GM18505 (cell line): ENCODE data around the gene MYO10.
A peak's percentile ranks its signal among the peaks of the same experiment; 100 is the strongest.

Source experiments
- ATAC-seq: cut with Tn5 transposase; IDR thresholded peaks from one replicate; pipeline ENCODE4 v1.9.1; 2021; ENCODE audit not compliant: unreplicated experiment
- POLR2A ChIP-seq: IDR thresholded peaks from 4 replicates; pipeline ENCODE4 v1.6.1; 2011; ENCODE audit warnings: borderline replicate concordance; ENCODE audit not compliant: insufficient read depth, insufficient read length; ENCODE audit errors: extremely low read depth

Gene MYO10

DNA sequence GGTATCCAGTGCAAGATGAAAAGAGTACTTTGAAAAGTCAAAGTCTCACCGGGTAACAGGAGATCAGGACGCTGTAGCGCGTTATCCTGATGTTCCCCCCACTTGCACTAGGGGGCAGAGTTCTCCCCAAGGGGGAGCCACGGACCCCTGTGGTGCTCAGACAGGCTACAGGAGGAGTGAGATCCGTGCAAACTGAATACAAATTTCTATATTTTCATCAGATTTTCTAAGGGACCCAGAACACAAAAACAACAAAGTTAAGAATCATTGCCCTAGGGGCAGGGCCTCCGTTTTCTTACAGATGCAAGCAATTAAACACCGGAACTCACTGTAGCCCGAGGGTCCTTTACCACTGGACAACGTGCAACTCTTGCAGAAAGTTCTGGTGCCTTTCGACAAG lies 2.0 kb downstream of the MYO10 start:
- no peak for TF ChIP-seq POLR2A
- peak; percentile 60 for ATAC-seq

DNA sequence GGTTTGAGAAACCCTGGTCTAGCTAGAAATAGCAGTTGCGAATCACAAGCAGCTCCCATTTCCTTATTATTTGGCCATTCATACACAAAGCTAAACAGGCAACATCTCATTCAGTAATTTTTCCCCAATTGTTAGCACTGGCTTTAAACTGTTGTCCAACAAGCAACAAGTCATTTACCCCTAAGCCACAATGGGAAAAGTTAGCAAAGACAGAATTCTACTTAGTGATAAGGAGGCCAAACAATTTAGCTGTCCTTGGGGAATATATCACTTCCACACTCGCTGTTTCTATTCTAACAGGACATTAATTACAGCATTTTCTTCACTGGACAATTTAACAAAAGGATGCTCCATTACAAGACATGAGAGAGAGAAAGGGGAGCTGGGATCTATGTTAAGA lies 2.8 kb downstream of the MYO10 start:
- no peak for ATAC-seq

DNA sequence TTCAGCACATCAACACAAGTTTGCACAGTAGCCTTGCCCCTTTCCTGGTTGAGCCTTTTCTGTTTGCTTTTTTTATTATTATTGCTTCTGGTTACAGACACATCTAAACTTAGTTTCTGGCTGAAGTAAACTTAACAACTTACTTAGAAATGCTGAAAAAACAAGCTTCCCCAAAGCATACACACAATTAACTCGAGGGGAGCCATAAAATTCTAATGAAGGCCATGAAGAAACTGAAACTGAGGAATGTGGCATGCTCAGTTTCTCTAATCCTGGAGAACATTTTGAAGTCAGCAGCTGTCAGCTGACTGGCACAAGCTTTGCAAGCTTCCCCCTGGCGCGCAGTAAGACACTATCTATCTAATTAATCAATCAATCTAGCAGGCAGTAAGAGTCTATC lies 3.7 kb downstream of the MYO10 start:
- no peak for TF ChIP-seq POLR2A
- ATAC-seq, result no peak

More for the DNA sequence above, 2.8 kb downstream of the MYO10 start:
- TF ChIP-seq POLR2A, result no peak

DNA sequence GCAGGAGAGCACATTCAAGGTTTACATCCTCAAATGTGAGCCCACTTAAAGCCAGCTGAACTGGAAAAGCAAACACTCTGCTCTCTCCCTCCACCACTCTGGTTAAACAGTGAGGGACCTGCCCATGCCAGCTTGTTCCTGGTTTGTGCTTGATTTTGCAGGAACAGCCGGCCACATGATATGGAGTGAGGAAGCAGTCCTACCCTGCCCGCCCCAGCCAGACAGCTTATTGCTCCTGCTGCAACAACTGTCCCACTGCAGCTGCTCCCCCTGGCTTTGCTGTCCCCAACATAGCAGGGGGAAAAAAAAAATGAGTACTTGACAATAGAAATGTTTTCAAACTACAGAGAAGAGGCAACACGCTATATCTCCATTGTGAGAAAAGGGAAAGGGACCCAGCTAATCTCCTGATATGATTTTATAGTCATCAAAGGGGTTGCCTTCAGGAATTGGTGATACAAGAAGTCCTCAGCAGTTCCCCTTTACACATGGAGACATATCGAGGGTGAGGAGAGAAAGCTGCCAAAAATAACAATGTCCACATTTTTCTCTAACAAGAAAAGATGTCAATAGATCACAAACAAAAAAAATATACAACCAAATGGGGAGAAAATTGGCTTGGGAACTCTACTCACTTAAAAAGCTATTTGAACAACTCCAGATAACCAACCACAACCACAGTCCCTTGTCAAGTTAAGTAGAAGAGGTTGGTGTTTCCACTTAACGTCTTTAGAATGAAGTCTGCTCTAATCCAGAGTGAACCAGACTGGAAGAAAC lies 4.6 kb downstream of the MYO10 start:
- TF ChIP-seq POLR2A, result no peak
- no peak for ATAC-seq

DNA sequence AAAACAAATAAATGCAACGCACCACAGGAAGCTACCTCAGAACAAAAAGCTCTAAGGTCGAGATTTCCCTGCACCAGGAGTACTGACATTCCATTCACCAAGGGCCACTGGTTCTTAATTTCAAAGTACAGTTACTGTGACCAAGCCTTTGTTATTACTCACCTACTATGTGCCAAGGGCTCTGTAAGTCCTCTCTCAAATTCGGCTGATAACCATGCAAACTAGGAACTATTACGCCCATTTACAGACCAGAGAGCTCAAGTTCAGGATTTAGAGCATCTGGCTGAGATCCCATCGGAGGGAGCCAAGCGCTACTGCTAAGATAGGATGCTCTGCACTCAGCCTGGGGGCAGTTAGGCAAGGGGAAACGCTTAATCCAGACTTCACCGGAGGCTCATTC lies 5.6 kb downstream of the MYO10 start:
- TF ChIP-seq POLR2A, result no peak
- ATAC-seq, result no peak

DNA sequence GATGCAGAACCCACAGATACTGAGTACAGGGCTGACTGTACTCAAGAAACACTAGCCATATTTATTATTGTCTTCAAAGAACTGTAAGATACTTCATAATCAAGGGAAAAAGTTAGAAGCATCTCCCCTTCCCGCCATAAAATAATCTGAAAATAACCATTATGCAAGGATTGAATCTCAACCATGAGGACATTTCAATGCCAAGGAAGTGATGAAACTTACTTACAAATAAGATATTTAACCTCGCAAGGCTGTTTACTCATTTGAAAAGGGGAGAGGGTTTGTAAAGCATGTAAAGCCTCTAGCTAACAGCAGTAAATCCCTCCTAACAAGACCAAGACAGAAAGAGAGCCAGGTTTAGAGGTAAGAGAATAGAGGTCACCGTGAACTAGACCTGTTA lies 6.3 kb downstream of the MYO10 start:
- no peak for TF ChIP-seq POLR2A
- no peak for ATAC-seq

DNA sequence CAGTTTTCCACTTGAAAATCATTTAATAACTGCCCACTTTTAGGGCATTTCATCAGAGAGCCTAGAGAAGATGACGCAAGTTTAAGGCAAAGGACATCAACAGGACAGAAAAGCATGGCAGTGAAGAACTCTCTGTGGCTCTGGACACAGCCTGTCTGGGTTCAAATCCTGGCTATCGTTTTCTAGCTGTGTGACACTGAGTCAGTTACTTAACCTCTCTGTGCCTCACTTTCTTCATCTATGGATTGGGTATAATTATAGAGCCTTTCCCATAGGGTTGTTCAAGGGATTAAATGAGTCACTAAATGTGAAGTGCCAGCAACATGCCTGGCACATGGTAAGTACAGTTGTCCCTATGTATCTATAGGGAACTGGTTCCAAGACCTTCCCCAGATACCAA lies 6.7 kb downstream of the MYO10 start:
- no peak for ATAC-seq
- TF ChIP-seq POLR2A, result no peak

DNA sequence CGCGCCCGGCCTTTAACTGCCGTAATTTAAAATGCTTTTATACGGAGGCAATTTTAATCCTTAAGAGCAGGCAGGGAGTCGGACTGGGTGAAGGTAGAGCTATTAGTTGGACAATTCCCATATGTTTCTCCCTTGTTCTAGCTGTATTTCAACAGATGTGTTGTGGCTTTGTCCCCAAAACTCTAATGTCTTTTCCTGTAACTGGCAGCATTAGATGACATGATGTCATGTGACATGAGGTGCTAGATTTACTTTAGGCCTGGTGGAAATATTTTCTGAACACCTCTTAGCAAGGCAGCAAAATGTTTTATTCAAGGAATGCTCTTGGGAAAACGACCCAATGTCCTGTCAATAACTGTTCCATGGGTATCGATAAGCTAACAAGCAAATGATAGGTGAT lies 8.5 kb downstream of the MYO10 start:
- no peak for TF ChIP-seq POLR2A
- ATAC-seq, result no peak

DNA sequence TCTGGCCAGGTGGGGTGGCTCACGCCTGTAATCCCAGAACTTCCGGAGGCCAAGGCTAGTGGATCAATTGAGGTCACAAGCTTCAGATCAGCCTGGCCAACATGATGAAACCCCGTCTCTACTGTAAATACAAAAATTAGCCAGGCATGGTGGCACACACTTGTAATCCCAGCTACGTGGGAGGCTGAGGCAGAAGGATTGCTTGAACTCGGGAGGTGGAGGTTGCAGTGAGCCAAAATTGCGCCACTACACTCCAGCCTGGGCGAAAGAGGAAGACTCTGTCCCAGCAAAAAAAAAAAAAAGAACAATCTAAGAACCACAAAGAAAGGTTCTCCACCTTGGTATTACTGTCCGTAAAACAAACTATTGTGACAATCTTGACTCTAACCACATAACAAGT lies 9.7 kb downstream of the MYO10 start:
- TF ChIP-seq POLR2A, result no peak

DNA sequence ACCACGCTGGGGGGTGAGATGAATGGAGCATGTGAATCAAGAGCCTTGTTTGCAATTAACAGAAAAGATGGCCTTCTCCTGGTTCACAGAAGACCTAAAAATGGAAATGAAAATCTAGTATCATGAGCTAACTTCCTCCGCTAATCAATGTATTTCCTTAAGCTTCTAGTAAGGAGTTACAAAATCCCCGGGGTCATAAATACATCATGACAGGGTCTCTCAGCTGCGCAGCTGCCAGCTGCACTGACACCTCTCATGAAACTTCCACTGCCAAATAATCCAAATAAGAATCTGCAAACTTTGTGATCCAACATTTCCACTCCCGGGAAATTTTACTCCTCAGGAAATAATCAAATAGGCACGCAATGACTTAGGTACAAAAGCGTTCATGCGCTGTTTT lies 11.9 kb downstream of the MYO10 start:
- TF ChIP-seq POLR2A, result no peak
- ATAC-seq, result no peak

More for the DNA sequence above, 9.7 kb downstream of the MYO10 start:
- no peak for ATAC-seq

DNA sequence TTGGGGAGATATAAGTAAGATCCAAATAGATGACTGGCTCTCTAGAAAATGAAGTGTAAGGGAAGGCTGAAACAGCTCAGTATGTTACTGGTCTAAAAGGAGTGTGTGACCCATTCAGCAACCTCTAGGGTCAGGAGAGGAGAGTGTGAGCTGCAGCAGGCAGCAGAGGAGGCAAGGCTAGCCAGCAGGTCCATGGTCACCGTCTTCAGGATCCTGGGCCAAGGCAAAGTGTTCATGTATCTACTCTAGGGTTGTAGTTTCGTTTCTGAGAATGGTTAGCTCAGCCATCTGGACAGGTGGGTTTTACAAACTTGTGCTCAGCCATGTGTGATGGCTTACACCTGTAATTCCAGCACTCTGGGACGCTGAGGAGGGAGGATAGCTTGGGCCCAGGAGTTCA lies 13.7 kb downstream of the MYO10 start:
- no peak for TF ChIP-seq POLR2A
- no peak for ATAC-seq

DNA sequence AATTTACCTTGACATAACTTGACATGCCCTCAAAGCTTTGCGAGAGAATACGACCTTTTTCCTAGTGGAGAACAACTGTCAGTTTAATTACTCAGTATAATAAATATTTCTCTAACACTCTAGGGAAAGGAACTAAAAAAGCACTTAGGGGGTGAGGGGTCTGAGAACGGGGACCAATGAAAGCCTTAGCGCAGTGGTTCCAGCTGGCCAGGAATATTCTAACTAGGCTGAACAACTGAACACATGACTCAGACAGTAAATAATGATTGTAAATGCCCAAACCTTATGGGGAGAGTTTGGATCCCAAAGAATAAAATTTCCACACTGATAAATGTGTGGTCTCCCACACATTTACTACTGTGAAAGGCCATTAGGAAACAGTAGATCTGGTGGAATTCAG lies 14.9 kb downstream of the MYO10 start:
- no peak for ATAC-seq
- TF ChIP-seq POLR2A, result no peak

DNA sequence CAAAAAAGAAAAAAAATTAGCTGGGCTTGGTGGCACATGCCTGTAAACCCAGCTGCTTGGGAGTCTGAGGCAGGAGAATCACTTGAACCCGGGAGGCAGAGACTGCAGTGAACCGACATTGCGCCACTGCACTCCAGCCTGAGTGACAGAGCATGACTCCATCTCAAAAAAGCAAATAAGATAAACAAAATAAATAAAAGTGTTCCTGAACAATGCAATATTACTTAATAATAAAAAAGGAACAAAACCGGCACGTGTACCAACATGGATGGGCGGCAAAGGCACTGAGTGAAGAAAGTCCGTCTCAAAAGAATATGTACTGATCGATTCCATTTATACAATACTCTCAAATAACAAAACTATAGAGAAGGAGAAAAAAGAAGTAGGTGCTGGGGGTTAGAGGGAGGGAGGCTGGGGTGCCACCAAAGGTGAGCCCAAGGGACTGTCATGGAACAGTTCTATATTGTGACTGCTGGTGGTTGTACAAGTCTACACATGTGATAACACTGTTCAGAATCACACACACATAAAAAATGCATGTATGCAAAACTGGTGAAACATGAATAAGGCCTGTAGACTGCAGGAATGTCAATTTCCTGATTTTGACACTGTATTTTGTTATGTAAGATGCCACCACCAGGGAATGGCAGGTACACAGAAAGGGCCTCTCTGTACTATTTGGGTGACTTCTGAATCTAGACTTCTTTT lies 15.8 kb downstream of the MYO10 start:
- TF ChIP-seq POLR2A, result no peak
- ATAC-seq, result no peak

DNA sequence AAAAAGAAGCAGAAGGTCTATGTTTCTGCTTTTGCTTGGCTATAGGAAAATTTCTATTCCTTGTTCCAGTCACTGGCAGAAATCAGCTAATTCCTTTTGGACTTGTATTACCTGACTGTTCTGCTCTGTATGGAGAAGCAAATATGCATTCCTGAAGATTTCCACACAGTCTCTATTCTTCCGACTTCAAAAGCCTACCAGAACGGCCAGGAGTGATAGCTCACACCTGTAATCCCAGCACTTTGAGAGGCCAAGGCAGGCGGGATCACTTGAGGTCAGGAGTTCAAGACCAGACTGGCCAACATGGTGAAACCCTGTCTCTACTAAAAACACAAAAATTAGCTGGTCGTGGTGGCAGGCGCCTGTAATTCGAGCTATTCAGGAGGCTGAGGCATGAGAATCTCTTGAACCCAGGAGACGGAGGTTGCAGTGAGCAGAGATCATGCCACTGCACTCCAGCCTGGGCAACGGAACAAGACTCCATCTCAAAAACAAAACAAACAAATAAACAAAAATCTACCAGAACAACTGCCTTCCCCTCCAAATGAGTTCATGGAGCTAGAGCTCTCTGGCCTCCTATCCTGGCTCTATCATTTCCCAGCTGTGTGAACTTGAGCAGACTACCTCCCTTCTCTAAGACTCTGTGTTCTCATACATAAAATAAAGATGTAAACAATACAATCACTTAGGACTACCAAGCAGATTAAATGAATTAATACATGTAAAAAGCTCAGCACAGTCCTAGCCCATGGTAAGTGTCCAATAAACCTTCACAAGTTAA lies 17.0 kb downstream of the MYO10 start:
- ATAC-seq, result no peak
- no peak for TF ChIP-seq POLR2A

DNA sequence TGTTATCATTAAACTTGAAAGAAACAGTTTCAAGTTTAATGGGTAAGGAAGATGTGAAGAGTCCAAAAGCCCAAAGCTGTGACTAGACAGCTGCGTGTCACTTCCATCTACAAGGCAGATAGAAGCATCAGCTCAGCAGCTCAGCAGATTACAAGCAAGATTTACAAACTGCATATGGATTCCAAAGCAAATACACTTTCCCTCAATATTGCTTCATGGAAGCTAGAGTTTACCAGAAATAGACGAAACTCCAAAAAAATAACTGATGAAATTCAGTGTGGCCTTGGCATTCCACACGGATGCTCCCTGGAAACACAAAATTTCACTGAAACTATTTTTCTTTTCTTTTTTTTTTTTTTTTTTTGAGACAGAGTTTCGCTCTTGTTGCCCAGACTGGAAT lies 17.9 kb downstream of the MYO10 start:
- no peak for TF ChIP-seq POLR2A
- no peak for ATAC-seq
